ENCODE results near the gene BHLHE40. TPM values are rescaled to one million over a fixed set of nuclear protein-coding genes. Genes with fewer than 3 reads are reported as not detected.

Gene BHLHE40
- total and polyA plus RNA-seq, 2 of the 13 experiments (the other 11 are each of a cell fraction or from before 2014, with no cell fraction given), result 1.8 to 51.0 TPM

DNA sequence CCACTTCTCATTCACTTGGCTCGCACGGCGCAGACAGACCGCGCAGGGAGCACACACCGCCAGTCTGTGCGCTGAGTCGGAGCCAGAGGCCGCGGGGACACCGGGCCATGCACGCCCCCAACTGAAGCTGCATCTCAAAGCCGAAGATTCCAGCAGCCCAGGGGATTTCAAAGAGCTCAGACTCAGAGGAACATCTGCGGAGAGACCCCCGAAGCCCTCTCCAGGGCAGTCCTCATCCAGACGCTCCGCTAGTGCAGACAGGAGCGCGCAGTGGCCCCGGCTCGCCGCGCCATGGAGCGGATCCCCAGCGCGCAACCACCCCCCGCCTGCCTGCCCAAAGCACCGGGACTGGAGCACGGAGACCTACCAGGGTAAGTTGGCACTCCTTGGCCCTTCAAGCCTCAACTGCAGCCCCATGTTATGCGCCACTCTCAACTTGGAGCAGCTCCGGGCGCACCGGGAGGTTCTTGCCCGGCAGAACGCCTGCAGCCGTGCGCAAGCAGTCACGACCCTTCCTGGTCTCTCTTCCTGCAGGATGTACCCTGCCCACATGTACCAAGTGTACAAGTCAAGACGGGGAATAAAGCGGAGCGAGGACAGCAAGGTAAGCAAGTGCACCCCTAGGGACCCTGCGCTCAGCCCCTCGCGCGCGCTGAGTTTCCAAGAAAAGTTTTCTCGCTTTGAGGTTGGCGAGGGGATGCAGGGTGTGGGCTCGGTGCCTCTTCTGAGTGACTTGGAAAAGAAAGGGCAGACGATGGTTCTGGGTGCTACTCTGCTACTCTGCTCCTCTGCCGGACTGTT is at the start of gene BHLHE40 (continued):
- TF ChIP-seq, protein P1, sequence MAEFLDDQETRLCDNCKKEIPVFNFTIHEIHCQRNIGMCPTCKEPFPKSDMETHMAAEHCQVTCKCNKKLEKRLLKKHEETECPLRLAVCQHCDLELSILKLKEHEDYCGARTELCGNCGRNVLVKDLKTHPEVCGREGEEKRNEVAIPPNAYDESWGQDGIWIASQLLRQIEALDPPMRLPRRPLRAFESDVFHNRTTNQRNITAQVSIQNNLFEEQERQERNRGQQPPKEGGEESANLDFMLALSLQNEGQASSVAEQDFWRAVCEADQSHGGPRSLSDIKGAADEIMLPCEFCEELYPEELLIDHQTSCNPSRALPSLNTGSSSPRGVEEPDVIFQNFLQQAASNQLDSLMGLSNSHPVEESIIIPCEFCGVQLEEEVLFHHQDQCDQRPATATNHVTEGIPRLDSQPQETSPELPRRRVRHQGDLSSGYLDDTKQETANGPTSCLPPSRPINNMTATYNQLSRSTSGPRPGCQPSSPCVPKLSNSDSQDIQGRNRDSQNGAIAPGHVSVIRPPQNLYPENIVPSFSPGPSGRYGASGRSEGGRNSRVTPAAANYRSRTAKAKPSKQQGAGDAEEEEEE (CRISPR knock-in tag; IDR thresholded peaks at IDR 0.05; ENCODE audit: borderline replicate concordance), result no peak
- TF ChIP-seq, protein P2, sequence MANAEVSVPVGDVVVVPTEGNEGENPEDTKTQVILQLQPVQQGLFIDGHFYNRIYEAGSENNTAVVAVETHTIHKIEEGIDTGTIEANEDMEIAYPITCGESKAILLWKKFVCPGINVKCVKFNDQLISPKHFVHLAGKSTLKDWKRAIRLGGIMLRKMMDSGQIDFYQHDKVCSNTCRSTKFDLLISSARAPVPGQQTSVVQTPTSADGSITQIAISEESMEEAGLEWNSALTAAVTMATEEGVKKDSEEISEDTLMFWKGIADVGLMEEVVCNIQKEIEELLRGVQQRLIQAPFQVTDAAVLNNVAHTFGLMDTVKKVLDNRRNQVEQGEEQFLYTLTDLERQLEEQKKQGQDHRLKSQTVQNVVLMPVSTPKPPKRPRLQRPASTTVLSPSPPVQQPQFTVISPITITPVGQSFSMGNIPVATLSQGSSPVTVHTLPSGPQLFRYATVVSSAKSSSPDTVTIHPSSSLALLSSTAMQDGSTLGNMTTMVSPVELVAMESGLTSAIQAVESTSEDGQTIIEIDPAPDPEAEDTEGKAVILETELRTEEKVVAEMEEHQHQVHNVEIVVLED (CRISPR knock-in tag; IDR thresholded peaks at IDR 0.05; ENCODE audit: borderline replicate concordance), result 0 out of 2 replicates have a peak, but pooled peaks have one; percentile 30
- TF ChIP-seq MAFG (CRISPR knock-in tag; IDR thresholded peaks at IDR 0.05) (no peak), ZNF17 (CRISPR knock-in tag; IDR thresholded peaks at IDR 0.05) (no peak), ARNT (IDR thresholded peaks at IDR 0.05) (no peak), ZNF3 (CRISPR knock-in tag; IDR thresholded peaks at IDR 0.05) (0 out of 2 replicates have a peak, but pooled peaks have one; percentile 10), ZMAT3 (CRISPR knock-in tag; conservative IDR thresholded peaks at IDR 0.05) (0 out of 2 replicates have a peak, but pooled peaks have one; percentile 44), THAP11 (CRISPR knock-in tag; IDR thresholded peaks at IDR 0.05) (no peak; the same call in 1 of the 2 replicates), KMT2B (CRISPR knock-in tag; IDR thresholded peaks at IDR 0.05) (0 out of 2 replicates have a peak, but pooled peaks have one; percentile 15), ZNF652 (CRISPR knock-in tag; IDR thresholded peaks at IDR 0.05; ENCODE audit: borderline replicate concordance, low read depth) (no peak; the same call in 1 of the 2 replicates), ZSCAN31 (CRISPR knock-in tag; IDR thresholded peaks at IDR 0.05; ENCODE audit: low read depth) (0 out of 2 replicates have a peak, but pooled peaks have one; percentile 19)
- TF ChIP-seq, protein P3, sequence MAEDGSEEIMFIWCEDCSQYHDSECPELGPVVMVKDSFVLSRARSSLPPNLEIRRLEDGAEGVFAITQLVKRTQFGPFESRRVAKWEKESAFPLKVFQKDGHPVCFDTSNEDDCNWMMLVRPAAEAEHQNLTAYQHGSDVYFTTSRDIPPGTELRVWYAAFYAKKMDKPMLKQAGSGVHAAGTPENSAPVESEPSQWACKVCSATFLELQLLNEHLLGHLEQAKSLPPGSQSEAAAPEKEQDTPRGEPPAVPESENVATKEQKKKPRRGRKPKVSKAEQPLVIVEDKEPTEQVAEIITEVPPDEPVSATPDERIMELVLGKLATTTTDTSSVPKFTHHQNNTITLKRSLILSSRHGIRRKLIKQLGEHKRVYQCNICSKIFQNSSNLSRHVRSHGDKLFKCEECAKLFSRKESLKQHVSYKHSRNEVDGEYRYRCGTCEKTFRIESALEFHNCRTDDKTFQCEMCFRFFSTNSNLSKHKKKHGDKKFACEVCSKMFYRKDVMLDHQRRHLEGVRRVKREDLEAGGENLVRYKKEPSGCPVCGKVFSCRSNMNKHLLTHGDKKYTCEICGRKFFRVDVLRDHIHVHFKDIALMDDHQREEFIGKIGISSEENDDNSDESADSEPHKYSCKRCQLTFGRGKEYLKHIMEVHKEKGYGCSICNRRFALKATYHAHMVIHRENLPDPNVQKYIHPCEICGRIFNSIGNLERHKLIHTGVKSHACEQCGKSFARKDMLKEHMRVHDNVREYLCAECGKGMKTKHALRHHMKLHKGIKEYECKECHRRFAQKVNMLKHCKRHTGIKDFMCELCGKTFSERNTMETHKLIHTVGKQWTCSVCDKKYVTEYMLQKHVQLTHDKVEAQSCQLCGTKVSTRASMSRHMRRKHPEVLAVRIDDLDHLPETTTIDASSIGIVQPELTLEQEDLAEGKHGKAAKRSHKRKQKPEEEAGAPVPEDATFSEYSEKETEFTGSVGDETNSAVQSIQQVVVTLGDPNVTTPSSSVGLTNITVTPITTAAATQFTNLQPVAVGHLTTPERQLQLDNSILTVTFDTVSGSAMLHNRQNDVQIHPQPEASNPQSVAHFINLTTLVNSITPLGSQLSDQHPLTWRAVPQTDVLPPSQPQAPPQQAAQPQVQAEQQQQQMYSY (CRISPR knock-in tag; IDR thresholded peaks at IDR 0.05), result 0 out of 2 replicates have a peak, but pooled peaks have one; percentile 12
- TF ChIP-seq, protein P4, sequence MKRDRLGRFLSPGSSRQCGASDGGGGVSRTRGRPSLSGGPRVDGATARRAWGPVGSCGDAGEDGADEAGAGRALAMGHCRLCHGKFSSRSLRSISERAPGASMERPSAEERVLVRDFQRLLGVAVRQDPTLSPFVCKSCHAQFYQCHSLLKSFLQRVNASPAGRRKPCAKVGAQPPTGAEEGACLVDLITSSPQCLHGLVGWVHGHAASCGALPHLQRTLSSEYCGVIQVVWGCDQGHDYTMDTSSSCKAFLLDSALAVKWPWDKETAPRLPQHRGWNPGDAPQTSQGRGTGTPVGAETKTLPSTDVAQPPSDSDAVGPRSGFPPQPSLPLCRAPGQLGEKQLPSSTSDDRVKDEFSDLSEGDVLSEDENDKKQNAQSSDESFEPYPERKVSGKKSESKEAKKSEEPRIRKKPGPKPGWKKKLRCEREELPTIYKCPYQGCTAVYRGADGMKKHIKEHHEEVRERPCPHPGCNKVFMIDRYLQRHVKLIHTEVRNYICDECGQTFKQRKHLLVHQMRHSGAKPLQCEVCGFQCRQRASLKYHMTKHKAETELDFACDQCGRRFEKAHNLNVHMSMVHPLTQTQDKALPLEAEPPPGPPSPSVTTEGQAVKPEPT (CRISPR knock-in tag; IDR thresholded peaks at IDR 0.05; ENCODE audit: low read depth), result no peak
- TF ChIP-seq, protein P5, sequence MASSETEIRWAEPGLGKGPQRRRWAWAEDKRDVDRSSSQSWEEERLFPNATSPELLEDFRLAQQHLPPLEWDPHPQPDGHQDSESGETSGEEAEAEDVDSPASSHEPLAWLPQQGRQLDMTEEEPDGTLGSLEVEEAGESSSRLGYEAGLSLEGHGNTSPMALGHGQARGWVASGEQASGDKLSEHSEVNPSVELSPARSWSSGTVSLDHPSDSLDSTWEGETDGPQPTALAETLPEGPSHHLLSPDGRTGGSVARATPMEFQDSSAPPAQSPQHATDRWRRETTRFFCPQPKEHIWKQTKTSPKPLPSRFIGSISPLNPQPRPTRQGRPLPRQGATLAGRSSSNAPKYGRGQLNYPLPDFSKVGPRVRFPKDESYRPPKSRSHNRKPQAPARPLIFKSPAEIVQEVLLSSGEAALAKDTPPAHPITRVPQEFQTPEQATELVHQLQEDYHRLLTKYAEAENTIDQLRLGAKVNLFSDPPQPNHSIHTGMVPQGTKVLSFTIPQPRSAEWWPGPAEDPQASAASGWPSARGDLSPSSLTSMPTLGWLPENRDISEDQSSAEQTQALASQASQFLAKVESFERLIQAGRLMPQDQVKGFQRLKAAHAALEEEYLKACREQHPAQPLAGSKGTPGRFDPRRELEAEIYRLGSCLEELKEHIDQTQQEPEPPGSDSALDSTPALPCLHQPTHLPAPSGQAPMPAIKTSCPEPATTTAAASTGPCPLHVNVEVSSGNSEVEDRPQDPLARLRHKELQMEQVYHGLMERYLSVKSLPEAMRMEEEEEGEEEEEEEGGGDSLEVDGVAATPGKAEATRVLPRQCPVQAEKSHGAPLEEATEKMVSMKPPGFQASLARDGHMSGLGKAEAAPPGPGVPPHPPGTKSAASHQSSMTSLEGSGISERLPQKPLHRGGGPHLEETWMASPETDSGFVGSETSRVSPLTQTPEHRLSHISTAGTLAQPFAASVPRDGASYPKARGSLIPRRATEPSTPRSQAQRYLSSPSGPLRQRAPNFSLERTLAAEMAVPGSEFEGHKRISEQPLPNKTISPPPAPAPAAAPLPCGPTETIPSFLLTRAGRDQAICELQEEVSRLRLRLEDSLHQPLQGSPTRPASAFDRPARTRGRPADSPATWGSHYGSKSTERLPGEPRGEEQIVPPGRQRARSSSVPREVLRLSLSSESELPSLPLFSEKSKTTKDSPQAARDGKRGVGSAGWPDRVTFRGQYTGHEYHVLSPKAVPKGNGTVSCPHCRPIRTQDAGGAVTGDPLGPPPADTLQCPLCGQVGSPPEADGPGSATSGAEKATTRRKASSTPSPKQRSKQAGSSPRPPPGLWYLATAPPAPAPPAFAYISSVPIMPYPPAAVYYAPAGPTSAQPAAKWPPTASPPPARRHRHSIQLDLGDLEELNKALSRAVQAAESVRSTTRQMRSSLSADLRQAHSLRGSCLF (CRISPR knock-in tag; IDR thresholded peaks at IDR 0.05; ENCODE audit: borderline replicate concordance), result 0 out of 2 replicates have a peak, but pooled peaks have one; percentile 24
